Sciatic nerve (tissue), 2 donors: ENCODE results near the gene CDC123. TPM values are rescaled to one million over a fixed set of nuclear protein-coding genes. Genes with fewer than 3 reads are reported as not detected.
A peak's percentile ranks its signal among the peaks of the same experiment; 100 is the strongest.
"Not testable (repeated sequence)": the region's sequence is repeated elsewhere in the genome, so short reads cannot be mapped to it uniquely, and the experiment has no call there.

Experiments used
- ATAC-seq: fragments of 200-7000 bp; cut with Tn5 transposase; one replicate; pipeline ENCODE4 v1.9.1; 2020; ENCODE audit warnings: mild to moderate bottlenecking, moderate library complexity
- DNase-seq: peaks from one replicate; pipeline ENCODE4 v3.0.0-alpha.2; 2020; ENCODE audit warnings: low spot score
- intact Hi-C: fragments of 100-400 bp; cut with DNase I; formaldehyde crosslinking; loops from one replicate; pipeline ENCODE4 v1.14.2; 2022
- total RNA-seq: library from RNA; stranded (reverse); fragmentation: NEBNext Ultra II Directional; extraction: Animal tissue kit (Norgen Biotek cat#: 25700); gene quantifications from one replicate; pipeline ENCODE4 v1.2.1, GENCODE V29; 2021
- donor health status: DM: no; HTN: no; CAD: no.
- donor health status: DM: no; HTN: no; CAD: no.

CDC123 gene
- total RNA-seq, 1 donor from 2014 or later, result 42.2 TPM

- intact Hi-C loops, result loop anchor here (10.0 kb wide), 1 partner anchor 442 kb away; no protein-coding TSS in a partner anchor
- no peak for DNase-seq
These were observed 66.4 kb downstream of the CDC123 start for GRCh38 chr10:12262278-12262981.

GRCh38 chr10:12264204-12264940, 68.4 kb downstream of the CDC123 start:
- ATAC-seq (peak; percentile 93), DNase-seq (peak; percentile 85)
- intact Hi-C loops, result loop anchor here (10.0 kb wide), 1 partner anchor 440 kb away; no protein-coding TSS in a partner anchor

More at GRCh38 chr10:12262278-12262981, 66.4 kb downstream of the CDC123 start:
- no peak for ATAC-seq

DNA sequence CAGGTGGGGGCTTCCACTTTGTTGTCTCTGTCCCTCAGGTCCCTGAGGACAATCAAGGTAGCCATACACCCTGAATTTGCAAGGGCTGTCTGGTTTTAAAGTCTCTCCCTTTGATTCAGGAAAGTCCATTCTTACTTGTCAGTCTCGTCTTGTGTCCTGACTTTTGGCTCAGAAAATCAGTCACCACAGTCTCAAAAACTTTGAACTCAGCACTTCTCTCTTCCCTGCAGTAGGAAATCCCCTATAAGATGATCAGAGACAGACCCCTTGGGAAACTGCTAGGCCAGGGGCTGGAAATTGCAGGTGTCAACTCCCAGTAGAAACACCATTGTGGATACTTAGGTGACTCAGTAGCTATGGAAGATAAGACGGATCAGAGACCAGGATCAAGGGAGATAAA, 73.1 kb downstream of the CDC123 start:
- intact Hi-C loops, result loop anchor here (10.0 kb wide), 1 partner anchor 436 kb away; no protein-coding TSS in a partner anchor
- no peak for ATAC-seq

GRCh38 chr10:12271210-12271540, 75.2 kb downstream of the CDC123 start:
- ATAC-seq, result peak; percentile 43
- DNase-seq, result no peak
- intact Hi-C loops, result no loop called here

More for the DNA sequence above, 73.1 kb downstream of the CDC123 start:
- DNase-seq, result no peak

- ATAC-seq, intact Hi-C loops, DNase-seq: not testable (repeated sequence)
These were observed 81.9 kb downstream of the CDC123 start for GRCh38 chr10:12277862-12278261.

DNA sequence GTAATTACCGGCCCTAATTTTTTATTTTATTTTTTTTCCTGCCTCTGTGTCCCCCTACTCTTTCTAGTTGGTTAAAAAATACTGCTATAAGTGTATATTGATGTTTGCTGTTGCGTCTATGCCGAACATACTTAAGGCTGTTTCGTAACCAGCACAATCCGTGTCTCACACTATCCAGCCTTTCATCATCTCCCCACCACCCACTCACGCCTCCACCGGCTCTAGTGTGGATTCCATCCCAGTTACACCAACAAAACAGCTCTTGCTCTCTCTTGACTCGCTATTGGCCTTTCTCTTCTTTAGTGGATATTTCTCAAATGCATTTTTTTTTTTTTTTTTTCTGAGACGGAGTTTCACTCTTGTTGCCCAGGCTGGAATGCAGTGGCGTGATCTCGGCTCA, 83.3 kb downstream of the CDC123 start:
- ATAC-seq (no peak), DNase-seq (no peak)
- intact Hi-C loops, result no loop called here

DNA sequence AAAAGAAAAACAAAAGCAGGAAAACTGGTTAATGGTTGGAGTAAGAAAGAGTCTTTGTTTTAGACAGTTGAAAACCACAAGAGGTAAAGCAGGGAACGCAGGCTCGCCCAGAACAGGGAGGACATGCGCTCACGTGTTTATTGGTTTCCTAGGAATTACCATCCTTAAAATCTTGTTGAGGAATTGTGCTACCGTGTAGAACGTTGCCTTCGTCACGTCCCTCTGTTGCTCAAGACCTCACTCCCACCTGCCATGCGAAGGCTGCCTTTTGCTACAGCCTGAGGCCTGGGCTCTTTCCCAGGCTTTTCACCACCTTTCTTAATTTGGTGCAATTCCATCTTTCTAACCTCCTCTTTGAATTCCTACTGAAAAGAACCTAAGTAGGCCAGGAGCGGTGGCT, 91.8 kb downstream of the CDC123 start:
- intact Hi-C loops, result no loop called here
- ATAC-seq (no peak), DNase-seq (no peak)

- ATAC-seq, intact Hi-C loops, DNase-seq: not testable (repeated sequence)
These were observed 101.8 kb downstream of the CDC123 start for GRCh38 chr10:12297784-12298183.

- DNase-seq, result no peak
These were observed 103.4 kb downstream of the CDC123 start for GRCh38 chr10:12299222-12299965.

More at GRCh38 chr10:12299222-12299965, 103.4 kb downstream of the CDC123 start:
- intact Hi-C loops, result no loop called here
- ATAC-seq, result no peak

Other genes with a start within 250 kb of the CDC123 start
- gene UPF2, start 153.4 kb upstream of the CDC123 start, total RNA-seq, result 29.4 TPM
- gene DHTKD1, start 127.2 kb upstream of the CDC123 start, total RNA-seq, result 25.3 TPM
- gene SEC61A2, start 66.5 kb upstream of the CDC123 start, total RNA-seq, result 18.3 TPM
- 36.2 TPM for gene NUDT5, start 297 bp upstream of the CDC123 start, total RNA-seq
- 27.1 TPM for gene CAMK1D, start 153.4 kb downstream of the CDC123 start, total RNA-seq